Effector CD4-positive, alpha-beta T cell (primary cell): Measurements from ENCODE around the gene KCND3.

Experiments
- DNase-seq: peaks from one replicate; pipeline ENCODE4 v3.0.0-alpha.2; 2020

Gene KCND3

GRCh38 chr1:111841189-111841588, 148.3 kb downstream of the KCND3 start:
- DNase-seq = no peak

GRCh38 chr1:111837393-111837792, 152.1 kb downstream of the KCND3 start:
- DNase-seq = no peak

GRCh38 chr1:111836111-111836510, 153.4 kb downstream of the KCND3 start:
- no peak for DNase-seq

GRCh38 chr1:111835514-111835913, 154.0 kb downstream of the KCND3 start:
- DNase-seq = no peak

- no peak for DNase-seq
Measured at GRCh38 chr1:111834956-111835355, 154.5 kb downstream of the KCND3 start.

- DNase-seq = no peak
Measured at GRCh38 chr1:111833334-111833733, 156.1 kb downstream of the KCND3 start.

GRCh38 chr1:111832521-111833155, 156.8 kb downstream of the KCND3 start:
- no peak for DNase-seq

- no peak for DNase-seq
Measured at GRCh38 chr1:111831153-111831552, 158.3 kb downstream of the KCND3 start.

GRCh38 chr1:111827946-111828345, 161.5 kb downstream of the KCND3 start:
- no peak for DNase-seq

- no peak for DNase-seq
Measured at GRCh38 chr1:111826278-111826677, 163.2 kb downstream of the KCND3 start.

- DNase-seq = no peak
Measured at GRCh38 chr1:111825217-111825616, 164.3 kb downstream of the KCND3 start.

- no peak for DNase-seq
Measured at GRCh38 chr1:111822138-111822537, 167.3 kb downstream of the KCND3 start.

- DNase-seq = no peak
Measured at GRCh38 chr1:111821121-111821745, 168.2 kb downstream of the KCND3 start.

GRCh38 chr1:111819566-111820263, 169.8 kb downstream of the KCND3 start:
- DNase-seq = no peak

- DNase-seq = no peak
Measured at GRCh38 chr1:111818546-111818945, 170.9 kb downstream of the KCND3 start.

- DNase-seq = no peak
Measured at GRCh38 chr1:111818081-111818480, 171.4 kb downstream of the KCND3 start.

- DNase-seq = no peak
Measured at GRCh38 chr1:111814642-111815041, 174.8 kb downstream of the KCND3 start.

- no peak for DNase-seq
Measured at GRCh38 chr1:111814305-111814628, 175.2 kb downstream of the KCND3 start.

- no peak for DNase-seq
Measured at GRCh38 chr1:111813440-111814304, 175.8 kb downstream of the KCND3 start.

GRCh38 chr1:111812306-111812705, 177.2 kb downstream of the KCND3 start:
- no peak for DNase-seq

- no peak for DNase-seq
Measured at GRCh38 chr1:111811891-111812290, 177.6 kb downstream of the KCND3 start.

- no peak for DNase-seq
Measured at GRCh38 chr1:111805251-111805650, 184.2 kb downstream of the KCND3 start.

- no peak for DNase-seq
Measured at GRCh38 chr1:111804776-111805175, 184.7 kb downstream of the KCND3 start.
